ENCODE measurements around the gene ZYX.
A peak's percentile ranks its signal among the peaks of the same experiment; 100 is the strongest.

Gene ZYX

DNA sequence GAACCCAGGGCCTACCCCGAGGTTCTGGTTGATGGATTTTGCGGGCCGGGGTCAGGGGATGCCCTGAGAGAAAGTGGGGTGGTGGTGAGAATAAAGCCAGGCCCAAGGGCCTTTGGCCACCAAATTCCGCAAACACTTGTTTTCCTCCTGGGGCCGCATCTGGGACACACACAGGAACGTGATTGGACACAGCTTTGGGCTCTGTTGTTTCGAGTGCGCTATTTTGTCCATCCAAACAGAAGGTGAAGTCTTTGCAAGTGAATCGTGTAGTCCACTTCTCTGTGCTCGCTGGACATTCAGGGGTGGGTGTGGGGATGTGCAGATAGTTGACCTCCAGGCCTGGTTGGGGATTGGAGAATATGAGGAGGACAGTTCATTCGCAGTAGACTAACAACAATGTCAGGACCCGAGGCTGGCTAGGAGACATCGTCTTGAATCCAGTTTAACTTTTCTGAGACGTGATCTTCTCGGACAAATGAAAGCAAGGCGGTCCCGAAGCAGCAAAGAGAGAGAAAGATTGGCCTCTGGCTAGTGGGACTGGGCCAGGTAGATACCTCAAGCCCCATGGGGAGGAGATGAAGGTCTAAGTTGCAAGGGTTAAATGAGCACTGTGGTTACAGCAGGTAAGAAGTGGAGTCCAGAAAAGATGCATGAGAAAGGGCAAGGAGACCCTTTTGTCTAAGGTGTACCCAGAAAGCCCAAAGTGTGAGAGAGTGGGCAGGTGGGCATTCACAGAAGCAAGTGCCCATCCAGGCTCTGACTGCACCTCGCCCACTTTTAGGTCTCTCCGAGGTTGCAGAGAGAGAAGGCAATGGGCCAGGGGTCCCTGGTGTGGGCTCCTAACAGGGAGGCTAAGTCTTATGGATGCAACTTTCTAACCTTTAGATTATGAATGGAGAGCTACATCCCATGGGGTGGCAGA, 17.9 kb upstream of the ZYX start:
- DNase-seq (ENCODE audit: low read depth in 3 of 3): no peak

DNA sequence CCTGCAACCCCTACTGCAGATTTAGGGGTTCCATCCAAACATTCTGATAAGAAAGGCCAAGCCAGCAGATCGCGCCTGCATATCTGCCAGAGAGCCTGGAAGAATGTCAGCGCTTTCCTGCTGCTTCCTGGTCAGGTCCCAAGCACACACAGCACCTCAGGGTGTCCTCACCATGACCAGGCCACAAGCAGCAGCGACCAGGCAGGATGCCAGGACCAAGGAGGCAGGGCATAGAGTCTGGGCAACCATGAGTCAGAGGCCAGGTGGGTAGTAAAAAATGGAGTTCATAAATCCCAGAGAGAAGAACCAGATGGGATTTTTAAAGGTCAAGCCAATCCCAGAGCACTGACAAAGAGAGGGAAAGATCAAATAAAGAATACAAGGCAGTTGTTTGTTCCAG, 13.2 kb upstream of the ZYX start:
- no peak for DNase-seq (ENCODE audit: low read depth in 3 of 3)

DNA sequence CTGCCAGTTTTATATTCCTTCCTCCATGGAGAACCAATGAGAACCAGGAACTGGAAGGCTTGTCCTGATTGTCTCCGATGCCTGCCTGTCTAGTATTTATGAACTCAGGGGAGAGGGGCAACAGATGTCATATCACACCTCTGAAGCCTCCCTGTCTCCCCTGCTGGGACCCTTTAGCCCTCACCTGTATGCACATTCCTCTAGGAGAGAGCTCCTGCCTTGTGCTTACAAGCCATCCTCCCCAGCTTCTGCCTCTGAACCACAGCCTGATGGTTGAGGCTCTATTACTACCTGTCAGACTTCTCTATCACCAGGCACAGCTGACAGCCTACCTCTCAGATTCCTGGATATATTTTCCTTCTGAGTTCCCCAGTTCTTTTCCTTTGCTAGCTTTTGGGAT, 12.8 kb upstream of the ZYX start:
- DNase-seq (ENCODE audit: low read depth in 3 of 3): no peak

DNA sequence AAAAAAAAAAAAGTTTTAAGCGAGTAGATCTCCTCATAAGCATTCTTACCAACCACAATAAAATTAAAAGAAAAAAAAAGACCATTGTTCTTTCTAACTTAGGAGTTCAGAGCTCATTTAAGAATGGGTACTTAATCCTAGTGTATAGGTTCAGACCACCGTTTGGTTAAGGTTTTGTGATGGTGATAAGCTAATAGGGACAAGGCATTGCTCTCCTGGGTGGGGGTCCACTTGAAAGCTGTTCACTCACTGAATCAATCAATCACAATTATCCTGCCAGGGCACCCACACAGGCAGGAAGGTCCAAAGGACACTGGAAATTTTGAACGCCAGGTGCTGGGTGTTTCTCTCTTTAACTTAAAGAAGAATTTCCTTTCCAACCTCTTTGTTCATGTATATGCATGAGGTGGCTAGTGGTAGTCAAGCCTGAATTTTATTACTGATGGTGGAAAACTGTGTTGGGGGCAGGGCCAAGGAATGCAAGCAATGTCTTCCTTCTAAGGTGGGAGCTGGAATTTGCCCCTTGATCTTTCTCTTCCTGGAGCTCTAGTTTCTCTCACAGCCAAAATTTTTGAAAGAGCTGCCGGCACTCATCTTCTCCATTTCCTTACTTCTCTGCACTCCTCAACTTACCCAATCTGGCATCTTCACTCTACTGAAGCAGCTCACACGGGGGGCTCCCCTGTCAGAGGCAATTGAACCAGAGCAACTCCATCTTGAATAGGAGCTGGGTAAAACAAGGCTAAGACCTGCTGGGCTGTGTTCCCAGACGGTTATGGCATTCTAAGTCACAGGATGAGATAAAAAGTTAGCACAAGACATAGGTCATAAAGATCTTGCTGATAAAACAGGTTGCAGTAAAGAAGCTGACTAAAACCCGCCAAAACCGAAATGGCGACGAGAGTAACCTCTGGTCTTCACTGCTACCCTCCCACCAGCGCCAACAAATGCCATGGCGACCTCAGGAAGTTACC, 11.2 kb upstream of the ZYX start:
- DNase-seq (ENCODE audit: low read depth in 3 of 3): no peak

DNA sequence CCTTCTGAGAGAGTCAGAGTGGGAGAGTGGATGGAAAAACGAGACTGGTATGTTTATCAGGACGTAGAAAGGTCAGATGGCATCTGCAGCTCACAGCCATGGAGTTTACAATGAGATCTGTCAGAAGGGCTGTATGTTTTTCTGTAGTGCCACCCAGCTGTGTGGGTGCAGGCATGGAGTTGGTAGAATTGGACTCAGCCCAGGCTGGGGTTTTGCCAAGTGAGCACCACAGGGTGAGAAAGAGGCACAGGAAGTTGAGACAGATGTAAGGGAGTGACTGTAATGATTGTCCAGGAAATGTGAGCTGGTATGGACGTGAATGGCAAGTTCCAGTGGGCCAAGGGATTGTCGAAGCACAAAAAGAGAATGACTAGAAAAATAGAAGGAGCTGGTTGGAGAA, 9.1 kb upstream of the ZYX start:
- DNase-seq (ENCODE audit: low read depth in 3 of 3): peak in 1 of 3 experiments; percentile 32

DNA sequence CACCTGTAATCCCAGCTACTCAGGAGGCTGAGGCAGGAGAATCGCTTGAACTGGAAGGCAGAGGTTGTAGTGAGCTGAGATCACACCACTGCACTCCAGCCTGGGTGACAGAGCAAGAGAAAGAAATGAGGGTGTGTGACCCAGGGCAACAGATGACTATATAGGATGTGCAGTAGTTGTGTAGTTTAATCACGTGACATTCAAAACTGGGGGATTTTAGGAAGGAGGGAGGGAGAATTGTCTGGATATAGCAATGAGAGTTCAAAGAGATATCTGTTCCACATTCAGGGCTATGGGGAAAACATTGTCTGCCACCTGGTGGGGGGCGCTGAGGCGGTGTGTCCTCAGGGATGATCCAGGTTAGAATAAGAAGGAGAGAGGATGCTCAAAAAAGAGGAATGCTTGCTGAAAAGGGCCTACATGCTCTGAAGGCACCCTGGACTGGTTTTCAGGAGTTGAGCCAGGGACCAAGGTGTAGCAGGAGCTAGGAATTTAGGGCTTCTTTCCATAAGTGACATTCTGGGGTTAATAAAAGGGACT, 7.8 kb upstream of the ZYX start:
- no peak for DNase-seq (ENCODE audit: low read depth in 3 of 3)

DNA sequence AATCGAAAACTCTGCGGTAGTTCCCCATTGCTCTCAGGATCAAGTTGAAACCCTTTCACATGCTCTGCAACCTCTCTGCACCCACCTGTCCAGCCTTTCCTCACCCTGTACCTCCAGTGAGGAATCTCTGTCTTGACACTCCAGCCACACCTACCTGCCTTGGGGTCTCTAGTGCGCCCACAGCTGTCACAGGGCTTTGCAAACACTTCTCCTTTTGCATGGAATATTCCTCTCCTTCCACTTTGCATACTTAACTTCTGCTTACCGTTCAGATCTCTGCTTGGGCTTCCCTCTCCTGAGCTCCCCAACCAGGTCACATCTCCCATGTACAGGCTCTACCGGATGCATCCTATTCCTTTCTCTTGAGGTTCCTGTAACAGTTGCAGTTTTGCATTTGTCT, 6.6 kb upstream of the ZYX start:
- no peak for DNase-seq (ENCODE audit: low read depth in 3 of 3)

DNA sequence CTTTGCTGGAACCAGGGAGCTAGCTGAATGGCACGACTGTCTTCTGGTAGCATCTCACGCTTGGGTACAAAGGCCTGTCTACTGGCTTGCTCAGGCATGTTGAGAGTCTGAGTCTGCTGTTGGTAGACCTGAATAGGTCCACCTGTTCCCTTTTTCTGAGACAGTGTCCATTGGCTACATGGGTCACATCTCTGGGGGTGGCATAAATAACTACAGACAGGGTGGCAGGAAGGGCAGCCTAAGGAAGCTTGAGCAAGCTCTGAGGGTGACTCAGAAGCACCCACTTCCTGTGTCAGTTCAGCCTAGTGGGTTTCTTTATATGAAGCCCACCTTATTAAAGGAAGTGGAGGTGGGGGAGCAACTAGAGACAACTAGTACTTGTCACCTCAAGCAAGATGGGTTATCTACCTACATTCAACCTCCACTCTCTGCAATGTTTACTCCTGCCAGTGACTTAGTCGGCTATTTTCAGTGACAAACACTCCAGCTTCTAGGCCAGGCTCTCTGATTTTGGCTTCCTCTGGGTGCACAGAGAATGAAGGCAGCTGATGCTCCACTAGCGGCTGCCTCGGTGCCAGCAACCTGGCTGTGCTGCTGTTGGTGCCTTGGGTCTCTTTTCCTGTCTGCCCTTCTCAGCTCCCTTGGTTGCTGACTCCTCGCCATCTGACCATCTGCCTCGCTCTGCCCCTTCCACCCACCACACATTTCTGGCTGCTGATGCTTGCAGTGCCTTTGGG, 5.7 kb upstream of the ZYX start:
- no peak for DNase-seq (ENCODE audit: low read depth in 3 of 3)

DNA sequence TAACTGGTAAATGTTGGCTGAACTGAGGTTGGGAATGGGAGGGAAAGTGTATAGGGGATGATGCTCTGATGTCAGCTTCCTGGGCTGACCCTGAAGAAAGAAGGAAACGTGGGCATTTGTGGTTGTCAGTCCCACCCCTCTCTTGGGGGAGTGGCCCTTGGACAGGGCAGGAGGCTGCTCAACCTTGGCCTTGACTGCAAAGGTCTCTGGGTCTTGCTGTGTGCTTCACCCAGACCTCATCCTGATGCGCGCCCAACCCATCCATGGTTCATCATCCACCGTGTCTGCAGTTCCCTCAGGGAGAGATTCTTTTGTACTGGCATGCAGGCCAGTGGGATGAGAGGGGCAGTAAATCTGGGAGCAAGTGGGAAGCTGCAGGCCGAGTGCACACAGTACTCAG, 4.7 kb upstream of the ZYX start:
- DNase-seq (ENCODE audit: low read depth in 3 of 3): no peak

DNA sequence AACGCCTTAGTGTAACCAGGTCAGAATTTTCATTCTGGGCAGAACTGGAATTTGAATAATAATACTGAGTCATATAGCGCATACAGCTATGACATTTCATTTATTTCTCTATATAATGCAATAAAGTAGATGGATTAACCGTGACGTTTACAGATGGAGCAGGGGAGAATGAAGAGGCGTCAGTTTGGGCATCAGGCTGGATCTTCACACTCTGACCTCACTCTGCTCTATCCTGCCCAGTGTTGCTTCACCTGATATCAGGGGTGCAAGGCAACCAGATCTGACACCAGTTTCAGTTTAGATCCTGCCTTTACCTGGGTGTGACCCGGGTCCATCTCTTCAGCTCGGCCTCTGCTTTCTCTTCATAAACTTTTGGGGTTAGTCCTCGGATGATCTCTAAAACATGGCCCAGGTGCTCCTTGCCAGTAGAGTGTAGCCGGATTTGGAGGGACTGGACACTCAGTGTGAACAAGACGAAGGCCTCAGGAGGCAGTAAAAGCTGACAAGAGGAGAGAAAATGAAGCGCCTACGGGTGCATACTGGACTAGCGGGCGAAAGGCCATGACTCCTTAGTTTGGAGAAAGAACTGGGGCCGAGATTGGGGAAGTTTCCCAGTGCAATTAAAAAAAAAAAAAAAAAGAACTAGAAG, 1.4 kb upstream of the ZYX start:
- DNase-seq (ENCODE audit: low read depth in 3 of 3): no peak

DNA sequence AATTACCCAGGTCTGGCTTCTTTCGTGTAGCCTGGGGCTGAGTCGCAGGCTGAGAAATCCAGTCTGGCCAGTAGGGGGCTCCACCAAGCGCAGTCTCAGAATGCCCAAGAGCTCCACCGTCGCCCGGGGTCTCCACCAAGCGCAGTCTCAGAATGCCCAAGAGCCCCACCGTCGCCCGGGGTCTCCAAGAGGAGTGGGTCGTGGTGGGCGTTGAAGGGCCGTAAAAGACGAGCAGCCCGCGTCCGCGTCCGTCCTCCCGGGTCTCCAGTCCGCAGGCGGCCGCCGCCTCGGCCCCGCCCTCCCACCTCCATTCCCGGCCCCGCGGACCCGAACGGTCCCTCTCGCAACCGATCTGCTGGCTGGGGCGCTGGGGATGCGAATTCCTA, 892 bp upstream of the ZYX start:
- peak; percentile 76 to 88 (median 77) for DNase-seq (ENCODE audit: low read depth in 3 of 3)

DNA sequence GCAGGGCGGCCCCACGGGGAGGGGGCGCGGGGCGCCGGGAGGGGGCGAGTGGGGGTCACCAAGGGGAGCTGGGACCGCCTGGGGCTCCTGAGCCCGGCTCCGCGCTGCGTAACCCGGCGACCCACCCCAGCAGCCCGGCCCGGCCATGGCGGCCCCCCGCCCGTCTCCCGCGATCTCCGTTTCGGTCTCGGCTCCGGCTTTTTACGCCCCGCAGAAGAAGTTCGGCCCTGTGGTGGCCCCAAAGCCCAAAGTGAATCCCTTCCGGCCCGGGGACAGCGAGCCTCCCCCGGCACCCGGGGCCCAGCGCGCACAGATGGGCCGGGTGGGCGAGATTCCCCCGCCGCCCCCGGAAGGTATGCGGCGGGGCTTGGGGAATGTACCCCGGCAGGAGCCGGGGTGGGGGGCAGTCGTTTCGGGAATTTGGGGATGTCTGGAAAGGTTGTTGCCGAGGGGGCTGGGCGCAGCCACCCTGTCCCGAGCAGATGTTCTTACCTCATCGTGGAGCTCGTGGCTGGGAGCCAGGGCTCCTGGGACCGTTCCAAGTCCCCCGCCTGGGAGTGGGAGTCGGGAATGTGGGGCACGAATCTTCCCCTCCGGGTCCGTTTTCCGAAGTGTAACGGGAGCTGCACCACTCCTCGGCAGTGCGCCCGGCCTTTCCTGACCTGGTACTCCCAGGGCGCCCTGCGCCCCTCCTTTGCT, 431 bp downstream of the ZYX start:
- DNase-seq (ENCODE audit: low read depth in 3 of 3): no peak

DNA sequence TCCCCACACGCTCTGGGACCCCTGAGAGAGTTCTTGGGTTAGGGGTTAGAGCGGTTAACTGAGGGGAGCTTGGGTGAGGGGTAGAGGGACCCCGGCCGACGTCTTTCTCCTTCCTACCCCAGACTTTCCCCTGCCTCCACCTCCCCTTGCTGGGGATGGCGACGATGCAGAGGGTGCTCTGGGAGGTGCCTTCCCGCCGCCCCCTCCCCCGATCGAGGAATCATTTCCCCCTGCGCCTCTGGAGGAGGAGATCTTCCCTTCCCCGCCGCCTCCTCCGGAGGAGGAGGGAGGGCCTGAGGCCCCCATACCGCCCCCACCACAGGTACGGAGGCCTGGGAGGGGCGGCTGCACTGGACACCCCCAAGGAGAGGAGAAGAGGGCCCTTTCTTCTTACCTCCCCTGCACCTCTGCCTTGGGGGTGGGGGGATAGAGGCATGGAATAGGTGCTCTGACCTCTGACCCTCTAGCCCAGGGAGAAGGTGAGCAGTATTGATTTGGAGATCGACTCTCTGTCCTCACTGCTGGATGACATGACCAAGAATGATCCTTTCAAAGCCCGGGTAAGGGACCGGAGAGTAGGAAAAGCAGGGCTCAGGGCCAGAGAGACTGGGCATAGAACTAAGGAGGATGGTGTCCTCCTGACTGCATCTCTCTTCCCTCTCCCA, 1.1 kb downstream of the ZYX start:
- no peak for DNase-seq (ENCODE audit: low read depth in 3 of 3)

DNA sequence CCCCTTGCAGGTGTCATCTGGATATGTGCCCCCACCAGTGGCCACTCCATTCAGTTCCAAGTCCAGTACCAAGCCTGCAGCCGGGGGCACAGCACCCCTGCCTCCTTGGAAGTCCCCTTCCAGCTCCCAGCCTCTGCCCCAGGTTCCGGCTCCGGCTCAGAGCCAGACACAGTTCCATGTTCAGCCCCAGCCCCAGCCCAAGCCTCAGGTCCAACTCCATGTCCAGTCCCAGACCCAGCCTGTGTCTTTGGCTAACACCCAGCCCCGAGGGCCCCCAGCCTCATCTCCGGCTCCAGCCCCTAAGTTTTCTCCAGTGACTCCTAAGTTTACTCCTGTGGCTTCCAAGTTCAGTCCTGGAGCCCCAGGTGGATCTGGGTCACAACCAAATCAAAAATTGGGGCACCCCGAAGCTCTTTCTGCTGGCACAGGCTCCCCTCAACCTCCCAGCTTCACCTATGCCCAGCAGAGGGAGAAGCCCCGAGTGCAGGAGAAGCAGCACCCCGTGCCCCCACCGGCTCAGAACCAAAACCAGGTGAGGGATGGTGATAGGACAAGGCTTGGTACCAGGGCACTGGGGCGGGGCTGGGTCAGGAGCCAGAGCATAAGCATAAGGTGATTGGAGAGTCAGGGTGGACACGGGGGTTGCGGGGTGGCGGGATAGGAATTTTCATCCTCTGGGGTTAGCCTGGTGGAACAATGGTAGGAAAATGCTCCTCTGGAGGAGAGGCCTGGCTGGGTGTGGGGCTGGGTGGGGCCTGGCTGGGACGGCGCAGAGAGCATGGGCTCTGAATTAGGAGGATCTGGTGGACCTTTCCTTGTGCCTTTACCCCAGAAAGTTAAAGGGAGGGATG, 1.9 kb downstream of the ZYX start:
- DNase-seq (ENCODE audit: low read depth in 3 of 3): no peak

DNA sequence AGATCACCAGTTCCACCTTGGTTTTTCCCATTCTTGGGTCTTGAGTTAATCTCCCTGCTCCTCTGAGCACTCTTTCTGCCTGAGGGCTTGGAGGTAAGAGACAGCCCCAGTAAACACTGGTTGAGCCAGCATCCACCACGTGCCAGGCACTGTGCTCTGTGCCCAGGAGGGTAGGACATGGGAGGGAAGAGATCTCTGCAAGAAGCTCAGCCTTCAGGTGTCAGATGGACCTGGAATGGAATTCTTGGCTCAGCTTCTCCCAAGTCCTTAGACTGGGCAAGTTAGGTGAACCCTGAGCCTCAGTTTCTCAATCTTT, 2.5 kb downstream of the ZYX start:
- DNase-seq (ENCODE audit: low read depth in 3 of 3): no peak

DNA sequence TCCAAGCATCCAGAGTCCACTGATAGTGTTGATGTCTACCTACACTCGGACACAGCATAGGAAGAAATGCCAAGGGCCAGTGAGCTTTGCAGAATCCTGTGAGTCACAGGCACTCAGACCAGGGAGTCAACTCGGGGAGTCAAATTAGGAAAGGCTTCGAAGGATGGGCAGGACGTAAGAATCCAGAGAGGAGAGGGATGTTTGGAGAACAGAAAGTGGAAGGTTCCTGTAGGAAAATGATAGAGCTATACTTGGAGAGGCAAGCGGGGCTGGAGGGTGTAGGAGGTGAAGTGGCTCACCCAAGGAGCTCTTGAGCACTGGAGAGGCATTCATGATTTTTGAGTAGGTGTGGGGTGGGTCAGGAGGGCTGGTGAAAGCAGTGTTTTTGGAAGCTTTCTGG, 3.0 kb downstream of the ZYX start:
- DNase-seq (ENCODE audit: low read depth in 3 of 3): no peak

DNA sequence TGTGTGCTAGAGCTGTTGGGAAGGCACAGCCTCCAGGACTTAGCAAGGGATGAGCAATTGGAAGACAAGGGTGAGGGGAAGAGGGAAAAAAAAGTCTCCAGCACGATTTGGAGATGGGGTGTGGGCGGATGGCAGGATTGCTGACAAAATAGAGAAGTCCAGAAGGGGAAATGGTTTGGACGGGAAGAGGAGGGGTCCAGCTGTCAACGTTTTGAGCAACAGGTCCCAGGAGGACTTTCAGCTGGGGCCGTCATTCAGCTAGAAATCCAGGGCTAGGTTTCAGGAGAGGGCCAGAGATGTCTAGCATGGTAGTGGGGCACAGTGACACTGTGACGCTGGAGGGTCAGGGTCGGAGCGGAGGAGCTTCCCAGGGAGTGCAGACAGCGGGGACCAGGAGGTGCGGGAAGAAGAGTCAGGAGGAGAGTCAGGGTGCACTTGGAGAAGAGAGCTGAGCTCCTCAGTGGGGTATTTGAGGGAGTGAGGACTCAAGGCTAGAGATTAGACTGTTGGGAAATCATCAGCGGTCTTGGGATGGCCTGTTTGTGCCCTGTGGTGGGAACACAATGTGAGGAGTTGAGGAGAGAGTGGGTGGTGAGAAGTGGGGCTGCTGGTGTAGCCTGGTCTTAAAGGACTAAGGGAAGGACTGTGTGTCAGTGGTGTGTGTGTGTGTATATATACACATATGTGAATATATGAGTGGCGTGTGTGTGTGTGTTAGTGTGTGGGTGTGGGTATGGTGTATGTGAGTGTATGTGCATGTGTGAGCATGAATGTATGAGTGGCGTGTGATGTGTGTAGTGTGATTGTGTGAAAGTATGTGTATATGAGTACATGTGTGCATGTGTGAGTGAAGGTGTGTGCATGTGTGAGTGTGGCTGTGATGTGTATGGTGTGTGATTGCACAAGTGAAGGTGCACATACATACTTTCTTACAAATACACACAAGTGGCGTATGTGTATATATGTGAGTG, 3.8 kb downstream of the ZYX start:
- DNase-seq (ENCODE audit: low read depth in 3 of 3): no peak

Measured in stimulated activated CD4-positive, alpha-beta T cell treated with anti-CD3 and anti-CD28 coated beads, TNF-alpha, amount 100 ng/mL, for 4 hours (primary cell).